ENCODE data around the gene RNU7-1.

DNA sequence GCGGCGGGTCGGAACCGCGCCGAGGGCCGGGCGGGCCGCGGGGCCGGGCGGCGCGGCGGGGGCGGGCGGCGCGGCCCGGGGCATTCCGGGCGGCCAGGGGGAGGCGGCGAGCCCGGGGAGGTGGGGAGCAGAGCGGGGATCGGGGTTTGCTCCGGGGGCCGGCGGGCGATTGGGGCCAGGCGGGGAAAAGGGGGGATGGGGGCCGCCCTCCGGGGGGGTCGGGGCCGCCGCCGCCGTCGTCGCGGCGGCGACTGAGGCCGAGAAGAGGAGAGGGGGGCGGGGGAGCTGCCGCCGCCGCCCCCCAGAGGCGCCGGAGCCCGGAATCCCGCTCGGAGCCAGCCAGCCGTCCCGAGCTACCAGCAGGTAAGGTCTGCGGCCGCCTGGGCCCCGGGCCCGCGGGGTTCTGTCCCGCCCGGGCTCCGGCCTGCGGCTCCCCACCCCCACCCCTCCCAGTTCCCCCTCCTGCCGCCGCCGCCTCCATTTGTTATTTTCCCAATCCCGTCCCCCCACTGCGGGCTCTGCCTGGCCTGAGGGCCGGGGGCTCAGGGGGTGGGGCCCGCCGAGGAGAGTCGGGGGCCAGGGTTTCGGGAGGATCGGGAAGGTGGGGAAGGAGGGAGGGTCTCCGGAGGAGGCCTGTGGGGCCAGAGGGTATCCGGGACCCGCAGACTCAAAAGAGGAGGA, 15.5 kb upstream of the RNU7-1 start:
- TF ChIP-seq POLR2AphosphoS5 (IDR thresholded peaks at IDR 0.05) = no peak
- TF ChIP-seq, protein P1, sequence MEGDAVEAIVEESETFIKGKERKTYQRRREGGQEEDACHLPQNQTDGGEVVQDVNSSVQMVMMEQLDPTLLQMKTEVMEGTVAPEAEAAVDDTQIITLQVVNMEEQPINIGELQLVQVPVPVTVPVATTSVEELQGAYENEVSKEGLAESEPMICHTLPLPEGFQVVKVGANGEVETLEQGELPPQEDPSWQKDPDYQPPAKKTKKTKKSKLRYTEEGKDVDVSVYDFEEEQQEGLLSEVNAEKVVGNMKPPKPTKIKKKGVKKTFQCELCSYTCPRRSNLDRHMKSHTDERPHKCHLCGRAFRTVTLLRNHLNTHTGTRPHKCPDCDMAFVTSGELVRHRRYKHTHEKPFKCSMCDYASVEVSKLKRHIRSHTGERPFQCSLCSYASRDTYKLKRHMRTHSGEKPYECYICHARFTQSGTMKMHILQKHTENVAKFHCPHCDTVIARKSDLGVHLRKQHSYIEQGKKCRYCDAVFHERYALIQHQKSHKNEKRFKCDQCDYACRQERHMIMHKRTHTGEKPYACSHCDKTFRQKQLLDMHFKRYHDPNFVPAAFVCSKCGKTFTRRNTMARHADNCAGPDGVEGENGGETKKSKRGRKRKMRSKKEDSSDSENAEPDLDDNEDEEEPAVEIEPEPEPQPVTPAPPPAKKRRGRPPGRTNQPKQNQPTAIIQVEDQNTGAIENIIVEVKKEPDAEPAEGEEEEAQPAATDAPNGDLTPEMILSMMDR (IDR thresholded peaks at IDR 0.05) = no peak
- TF ChIP-seq POLR2A (IDR thresholded peaks at IDR 0.05) = no peak

All from breast epithelium (tissue), 3 donors.